Ovary (tissue), 3 donors: ENCODE data around the gene DIS3L.

Experiments used
- EP300 ChIP-seq: sonication (generic); formaldehyde crosslinking; IDR thresholded peaks from one replicate; pipeline ENCODE4 v1.6.1; 2017; ENCODE audit warnings: antibody characterized with exemption
- POLR2A ChIP-seq: fragments of 450-650 bp; IDR thresholded peaks from one replicate; pipeline ENCODE4 v1.6.1; 2017; ENCODE audit warnings: antibody characterized with exemption, mild to moderate bottlenecking, moderate library complexity
- TF ChIP-seq, protein P1 (sequence below), 3 donors: fragments of 450-650 bp in 2 of 3; fragments of 200-600 bp in 1 of 3; IDR thresholded peaks; one replicate each; pipeline versions ENCODE4 v1.5.1 to v1.8.0; 2016 to 2022; ENCODE audit warnings: antibody characterized with exemption in 3 of 3, mild to moderate bottlenecking in 1 of 3
- donor health status: DM: no; HTN: no; CAD: no.

- TF ChIP-seq, protein P1, sequence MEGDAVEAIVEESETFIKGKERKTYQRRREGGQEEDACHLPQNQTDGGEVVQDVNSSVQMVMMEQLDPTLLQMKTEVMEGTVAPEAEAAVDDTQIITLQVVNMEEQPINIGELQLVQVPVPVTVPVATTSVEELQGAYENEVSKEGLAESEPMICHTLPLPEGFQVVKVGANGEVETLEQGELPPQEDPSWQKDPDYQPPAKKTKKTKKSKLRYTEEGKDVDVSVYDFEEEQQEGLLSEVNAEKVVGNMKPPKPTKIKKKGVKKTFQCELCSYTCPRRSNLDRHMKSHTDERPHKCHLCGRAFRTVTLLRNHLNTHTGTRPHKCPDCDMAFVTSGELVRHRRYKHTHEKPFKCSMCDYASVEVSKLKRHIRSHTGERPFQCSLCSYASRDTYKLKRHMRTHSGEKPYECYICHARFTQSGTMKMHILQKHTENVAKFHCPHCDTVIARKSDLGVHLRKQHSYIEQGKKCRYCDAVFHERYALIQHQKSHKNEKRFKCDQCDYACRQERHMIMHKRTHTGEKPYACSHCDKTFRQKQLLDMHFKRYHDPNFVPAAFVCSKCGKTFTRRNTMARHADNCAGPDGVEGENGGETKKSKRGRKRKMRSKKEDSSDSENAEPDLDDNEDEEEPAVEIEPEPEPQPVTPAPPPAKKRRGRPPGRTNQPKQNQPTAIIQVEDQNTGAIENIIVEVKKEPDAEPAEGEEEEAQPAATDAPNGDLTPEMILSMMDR (IDR thresholded peaks at IDR 0.05), result no peak
- no peak for TF ChIP-seq POLR2A
- no peak for TF ChIP-seq EP300
These were observed 36.7 kb upstream of the DIS3L start for GRCh38 chr15:66256692-66257091.
